Left cardiac atrium (tissue), 4 donors: Measurements from ENCODE around the gene GTF2H2C. TPM values are rescaled to one million over a fixed set of nuclear protein-coding genes. Genes with fewer than 3 reads are reported as not detected.
"Not testable (repeated sequence)": the region's sequence is repeated elsewhere in the genome, so short reads cannot be mapped to it uniquely, and the experiment has no call there.

ENCODE experiments used
- ATAC-seq, 2 donors: fragments of 200-7000 bp; cut with Tn5 transposase; one replicate each; pipeline ENCODE4 v1.9.1; 2020; ENCODE audit warnings: mild to moderate bottlenecking in 2 of 2, moderate library complexity in 2 of 2
- DNase-seq: peaks from one replicate; pipeline ENCODE4 v3.0.0-alpha.2; 2020
- intact Hi-C, 2 donors: fragments of 100-400 bp; cut with DNase I; formaldehyde crosslinking; loops; one replicate each; pipeline versions ENCODE4 v1.14.1 to v1.15.1; 2022 to 2023
- long read RNA-seq: library from polyadenylated mRNA; unstranded; transcript quantifications from one replicate; pipeline ENCODE4 v2.0.0, GENCODE V29; 2021
- total RNA-seq, 2 donors: library from RNA; stranded (reverse); fragmentation: NEBNext Ultra II Directional; extraction: Animal tissue kit (Norgen Biotek cat#: 25700); gene quantifications; one replicate each; pipeline ENCODE4 v1.2.1, GENCODE V29; 2021
- donor health status: DM: no; HTN: yes; CAD: no.
- donor health status: DM: no; HTN: yes; CAD: no; lungs with severe emphysema.
- donor health status: DM: yes; HTN: yes; CAD: no.
- donor health status: Dilated cardiomyopathy.

The GTF2H2C gene
- 10 to 100 TPM; 14.6 to 17.0 TPM for total RNA-seq
- long read RNA-seq, partial matches to known transcripts = 1 of 17 reads
- long read RNA-seq, other reads (novel, unspliced or antisense) = 13 of 17 reads

- intact Hi-C loops = not testable (repeated sequence)
- DNase-seq (peak; percentile 63), ATAC-seq (peak; percentile 99)
Measured at GRCh38 chr5:69559908-69560330, at the start of gene GTF2H2C. Gene GTF2H2C (plus strand): TSS chr5:69560191. CDS start chr5:69565133, 4,942 bp downstream.

GRCh38 chr5:69510694-69511093 is 49.3 kb upstream of the GTF2H2C start:
- intact Hi-C loops = no loop called here
- ATAC-seq (no peak), DNase-seq (no peak)

- intact Hi-C loops = no loop called here
- no peak for DNase-seq
- peak in 1 of 2 donors; percentile 79 for ATAC-seq
Measured at GRCh38 chr5:69512740-69513260, 47.2 kb upstream of the GTF2H2C start.

GRCh38 chr5:69515570-69515969 is 44.4 kb upstream of the GTF2H2C start:
- intact Hi-C loops, DNase-seq, ATAC-seq: not testable (repeated sequence)

- intact Hi-C loops = no loop called here
- ATAC-seq (no peak), DNase-seq (no peak)
Measured at GRCh38 chr5:69516769-69517168, 43.2 kb upstream of the GTF2H2C start.

GRCh38 chr5:69517763-69518212 is 42.2 kb upstream of the GTF2H2C start:
- ATAC-seq (peak in 1 of 2 donors; percentile 43), DNase-seq (no peak)
- intact Hi-C loops = no loop called here

- intact Hi-C loops = no loop called here
- ATAC-seq (no peak), DNase-seq (no peak)
Measured at GRCh38 chr5:69519285-69519684, 40.7 kb upstream of the GTF2H2C start.

- no peak for DNase-seq
- ATAC-seq = no peak
- intact Hi-C loops = no loop called here
Measured at GRCh38 chr5:69522035-69522434, 38.0 kb upstream of the GTF2H2C start.

GRCh38 chr5:69525490-69525889 is 34.5 kb upstream of the GTF2H2C start:
- intact Hi-C loops = no loop called here
- ATAC-seq (no peak), DNase-seq (no peak)

- no peak for ATAC-seq
- no peak for DNase-seq
- intact Hi-C loops = no loop called here
Measured at GRCh38 chr5:69526660-69527059, 33.3 kb upstream of the GTF2H2C start.

- ATAC-seq = no peak
- intact Hi-C loops = no loop called here
Measured at GRCh38 chr5:69527128-69527770, 32.7 kb upstream of the GTF2H2C start.

GRCh38 chr5:69528035-69528434 is 32.0 kb upstream of the GTF2H2C start:
- intact Hi-C loops = no loop called here
- DNase-seq (no peak), ATAC-seq (no peak)

More at GRCh38 chr5:69527128-69527770, 32.7 kb upstream of the GTF2H2C start:
- no peak for DNase-seq

- DNase-seq (no peak), ATAC-seq (no peak)
- intact Hi-C loops = no loop called here
Measured at GRCh38 chr5:69528609-69529008, 31.4 kb upstream of the GTF2H2C start.

GRCh38 chr5:69530561-69531405 is 29.2 kb upstream of the GTF2H2C start:
- no peak for ATAC-seq
- no peak for DNase-seq
- intact Hi-C loops = no loop called here

- intact Hi-C loops = no loop called here
- no peak for DNase-seq
- no peak for ATAC-seq
Measured at GRCh38 chr5:69531406-69531801, 28.6 kb upstream of the GTF2H2C start.

- intact Hi-C loops, DNase-seq, ATAC-seq: not testable (repeated sequence)
Measured at GRCh38 chr5:69537911-69538310, 22.1 kb upstream of the GTF2H2C start.

- intact Hi-C loops, DNase-seq, ATAC-seq: not testable (repeated sequence)
Measured at GRCh38 chr5:69538735-69539134, 21.3 kb upstream of the GTF2H2C start.

GRCh38 chr5:69541347-69541746 is 18.6 kb upstream of the GTF2H2C start:
- DNase-seq, ATAC-seq, intact Hi-C loops: not testable (repeated sequence)

- ATAC-seq, DNase-seq, intact Hi-C loops: not testable (repeated sequence)
Measured at GRCh38 chr5:69542838-69543618, 17.0 kb upstream of the GTF2H2C start.
